NB4 (cell line): ENCODE results near the gene DPRX.

Experiments
- DNase-seq: peaks from one replicate; pipeline ENCODE4 v3.0.0; 2010; ENCODE audit warnings: low read depth
- H3K4me3 ChIP-seq: one replicate; pipeline ENCODE4 v1.5.1; 2011; ENCODE audit warnings: mild to moderate bottlenecking, low read depth, low read length, moderate library complexity
- MYC ChIP-seq: IDR thresholded peaks from 2 replicates; pipeline ENCODE4 v1.6.1; 2011; ENCODE audit warnings: low read depth, low read length
- POLR2A ChIP-seq: IDR thresholded peaks from 2 replicates; pipeline ENCODE4 v1.6.1; 2011; ENCODE audit warnings: mild to moderate bottlenecking; ENCODE audit not compliant: insufficient read length; ENCODE audit errors: extremely low read depth
- TF ChIP-seq, protein P1 (sequence below): IDR thresholded peaks from one replicate; pipeline ENCODE4 v1.5.1; 2012; ENCODE audit warnings: low read depth, low read length
- TF ChIP-seq, protein P2 (sequence below): IDR thresholded peaks from 2 replicates; pipeline ENCODE4 v1.6.1; 2011; ENCODE audit warnings: low read depth, low read length

Gene DPRX

DNA sequence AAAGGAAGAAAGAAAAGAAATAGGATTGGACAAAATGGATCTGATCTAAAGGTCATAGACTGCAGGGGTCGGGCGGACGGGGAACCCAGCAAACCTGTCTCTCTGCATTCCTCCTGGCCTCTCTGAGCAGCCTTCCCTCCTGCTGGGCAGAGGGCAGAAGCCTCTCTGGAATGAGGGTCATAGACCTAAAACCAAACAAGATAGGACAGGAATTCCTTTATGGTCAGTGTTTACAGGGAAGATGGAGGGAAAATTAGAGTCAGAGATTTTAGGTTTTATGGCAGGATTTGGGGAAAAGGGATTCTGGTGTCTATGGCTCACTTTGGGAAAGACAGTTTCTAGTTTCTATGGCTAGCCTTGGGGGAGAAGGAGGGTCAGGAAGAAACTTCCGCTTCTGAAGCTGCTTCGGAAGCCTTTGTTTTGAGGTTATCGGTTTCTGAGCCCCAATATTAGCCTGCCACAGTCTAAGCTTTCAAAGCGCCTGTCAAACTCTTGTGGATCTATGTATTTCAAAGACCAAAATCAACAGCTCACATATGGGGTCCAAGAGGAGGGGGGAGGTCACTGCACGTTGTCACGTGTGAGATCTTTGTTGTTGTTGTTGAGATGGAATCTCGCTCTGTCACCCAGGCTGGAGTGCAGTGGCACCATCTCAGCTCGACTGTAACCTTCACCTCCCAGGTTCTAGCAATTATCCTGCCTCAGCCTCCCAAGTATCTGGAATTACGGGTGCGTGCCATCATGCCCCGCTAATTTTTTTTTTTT is 18.9 kb upstream of the DPRX start:
- no peak for DNase-seq
- TF ChIP-seq, protein P1, sequence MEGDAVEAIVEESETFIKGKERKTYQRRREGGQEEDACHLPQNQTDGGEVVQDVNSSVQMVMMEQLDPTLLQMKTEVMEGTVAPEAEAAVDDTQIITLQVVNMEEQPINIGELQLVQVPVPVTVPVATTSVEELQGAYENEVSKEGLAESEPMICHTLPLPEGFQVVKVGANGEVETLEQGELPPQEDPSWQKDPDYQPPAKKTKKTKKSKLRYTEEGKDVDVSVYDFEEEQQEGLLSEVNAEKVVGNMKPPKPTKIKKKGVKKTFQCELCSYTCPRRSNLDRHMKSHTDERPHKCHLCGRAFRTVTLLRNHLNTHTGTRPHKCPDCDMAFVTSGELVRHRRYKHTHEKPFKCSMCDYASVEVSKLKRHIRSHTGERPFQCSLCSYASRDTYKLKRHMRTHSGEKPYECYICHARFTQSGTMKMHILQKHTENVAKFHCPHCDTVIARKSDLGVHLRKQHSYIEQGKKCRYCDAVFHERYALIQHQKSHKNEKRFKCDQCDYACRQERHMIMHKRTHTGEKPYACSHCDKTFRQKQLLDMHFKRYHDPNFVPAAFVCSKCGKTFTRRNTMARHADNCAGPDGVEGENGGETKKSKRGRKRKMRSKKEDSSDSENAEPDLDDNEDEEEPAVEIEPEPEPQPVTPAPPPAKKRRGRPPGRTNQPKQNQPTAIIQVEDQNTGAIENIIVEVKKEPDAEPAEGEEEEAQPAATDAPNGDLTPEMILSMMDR: no peak
- no peak for TF ChIP-seq MYC
- no peak for TF ChIP-seq POLR2A
- TF ChIP-seq, protein P2, sequence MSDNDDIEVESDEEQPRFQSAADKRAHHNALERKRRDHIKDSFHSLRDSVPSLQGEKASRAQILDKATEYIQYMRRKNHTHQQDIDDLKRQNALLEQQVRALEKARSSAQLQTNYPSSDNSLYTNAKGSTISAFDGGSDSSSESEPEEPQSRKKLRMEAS: no peak
- no peak overlapping the region for H3K4me3 ChIP-seq

DNA sequence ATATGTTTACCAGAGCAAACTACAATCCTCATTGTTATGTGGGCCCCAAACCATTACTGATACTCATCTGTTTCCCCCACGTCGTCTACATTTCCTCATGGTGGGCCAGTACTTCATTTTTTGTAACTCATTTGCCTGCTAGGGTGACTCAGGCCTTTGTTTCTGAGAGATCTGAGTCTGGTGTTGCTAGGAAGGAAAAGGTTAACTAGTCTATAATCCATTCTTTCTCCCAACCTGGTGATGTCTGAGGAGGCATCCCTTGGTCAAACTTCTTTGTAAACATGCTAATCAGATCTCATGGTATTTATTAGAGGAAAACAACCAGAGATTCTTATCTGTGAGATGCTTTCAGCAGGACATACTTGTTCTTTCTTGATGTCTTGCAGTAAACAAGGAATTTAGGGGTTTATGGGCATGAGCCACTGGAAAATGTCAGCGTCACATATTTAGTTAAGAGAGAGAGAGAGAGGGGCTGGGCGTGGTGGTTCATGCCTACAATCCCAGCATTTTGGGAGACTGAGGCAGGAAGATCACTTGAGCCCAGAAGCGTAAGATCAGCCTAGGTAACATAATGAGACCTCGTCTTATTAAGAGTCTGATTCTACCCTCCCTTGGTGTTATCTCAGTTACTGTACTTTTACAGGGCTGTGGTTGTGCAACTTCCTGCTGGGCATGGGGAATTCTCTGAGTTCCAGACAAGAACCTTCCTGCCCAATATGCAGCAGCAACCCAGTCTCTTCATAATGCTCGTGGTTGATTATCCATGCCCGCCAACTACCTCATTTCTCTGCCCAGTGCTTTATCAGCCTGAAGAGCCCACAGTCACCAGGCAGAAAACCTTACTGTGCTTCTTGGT is 9.7 kb upstream of the DPRX start:
- peak; percentile 21 for DNase-seq
- H3K4me3 ChIP-seq: no peak overlapping the region
- TF ChIP-seq, protein P1: no peak
- no peak for TF ChIP-seq POLR2A
- TF ChIP-seq, protein P2: no peak
- no peak for TF ChIP-seq MYC

DNA sequence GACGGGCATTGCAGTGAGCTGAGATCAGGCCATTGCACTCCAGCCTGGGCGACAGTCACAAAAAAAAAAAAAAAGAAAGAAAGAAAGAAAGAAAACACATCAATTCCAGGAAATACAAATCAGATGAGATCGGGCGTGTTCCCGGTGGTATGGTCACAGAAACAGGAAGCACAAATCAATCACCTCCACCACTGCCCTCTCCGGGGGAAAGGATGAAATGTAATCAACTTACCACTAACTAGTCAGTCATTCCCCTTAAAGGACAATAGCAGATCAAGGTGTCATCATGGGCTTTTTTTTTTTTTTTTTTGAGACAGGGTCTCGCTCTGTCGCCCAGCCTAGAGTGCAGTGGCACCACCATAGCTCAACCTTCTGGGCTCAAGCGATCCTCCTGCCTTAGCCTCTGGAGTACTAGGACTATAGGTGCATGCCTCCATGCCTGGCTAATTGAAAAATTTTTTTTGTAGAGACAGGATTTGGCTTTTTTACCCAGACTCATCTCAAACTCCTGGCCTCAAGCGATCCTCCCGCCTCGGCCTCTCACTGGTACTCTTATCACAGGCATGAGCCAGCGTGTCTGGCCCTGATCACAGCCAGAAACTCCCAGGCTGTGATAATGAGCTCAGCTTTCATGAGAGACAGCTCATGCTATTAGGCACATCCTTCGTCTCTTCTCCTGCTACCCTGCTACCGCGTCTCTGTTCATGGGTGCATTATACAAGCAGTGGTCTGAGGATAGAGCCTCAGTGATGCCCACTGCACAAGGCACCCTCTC is 6.8 kb upstream of the DPRX start:
- TF ChIP-seq MYC (no peak), POLR2A (no peak)
- TF ChIP-seq, protein P2: no peak
- TF ChIP-seq, protein P1: no peak

DNA sequence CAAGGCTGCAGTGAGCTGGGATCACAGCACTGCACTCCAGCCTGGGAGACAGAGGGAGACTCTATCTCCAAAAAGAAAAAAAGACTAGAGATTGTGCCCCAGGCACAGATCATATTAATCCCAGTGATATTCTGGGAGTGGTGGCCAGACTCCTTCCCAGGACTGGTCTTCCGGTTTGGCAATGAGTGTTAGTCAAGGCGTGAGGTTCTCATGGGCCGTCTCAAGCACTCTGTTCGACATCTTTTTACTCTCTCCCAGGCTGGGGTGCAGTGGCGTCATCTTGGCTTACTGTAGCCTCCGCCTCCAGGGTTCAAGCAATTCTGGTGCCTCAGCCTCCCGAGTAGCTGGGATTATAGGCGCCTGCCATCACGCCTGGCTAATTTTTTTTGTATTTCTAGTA is 5.3 kb upstream of the DPRX start:
- TF ChIP-seq, protein P2: no peak
- TF ChIP-seq, protein P1: no peak
- no peak for TF ChIP-seq POLR2A
- TF ChIP-seq MYC: no peak
- no peak overlapping the region for H3K4me3 ChIP-seq
- no peak for DNase-seq

More for the DNA sequence above, 6.8 kb upstream of the DPRX start:
- H3K4me3 ChIP-seq: no peak overlapping the region
- peak; percentile 19 for DNase-seq

DNA sequence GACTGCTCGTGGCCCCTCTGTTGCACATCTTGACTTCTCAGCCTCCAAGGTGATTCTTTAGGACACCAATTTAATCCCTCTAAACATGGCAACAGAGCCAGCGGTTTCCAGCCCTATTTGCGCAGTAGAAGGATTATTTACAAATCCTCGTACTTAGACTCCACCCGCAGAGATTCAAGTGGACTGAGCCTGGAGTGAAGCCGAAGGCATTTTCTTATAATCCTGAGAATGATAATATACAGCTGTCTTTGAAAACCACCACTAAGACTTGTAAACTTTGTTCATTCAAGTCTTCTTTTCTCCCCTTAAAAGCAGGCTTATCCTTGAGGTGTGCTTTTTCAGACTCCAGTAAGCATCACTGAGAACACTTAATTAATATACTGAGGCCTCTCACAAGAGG is 4.8 kb upstream of the DPRX start:
- no peak for TF ChIP-seq POLR2A
- no peak for TF ChIP-seq MYC
- TF ChIP-seq, protein P2: no peak
- TF ChIP-seq, protein P1: no peak
- no peak overlapping the region for H3K4me3 ChIP-seq
- DNase-seq: no peak
